SK-N-SH (cell line): ENCODE data around the gene PDCD1. TPM values are rescaled to one million over a fixed set of nuclear protein-coding genes. Genes with fewer than 3 reads are reported as not detected.
"Not testable (repeated sequence)": the region's sequence is repeated elsewhere in the genome, so short reads cannot be mapped to it uniquely, and the experiment has no call there.

Experiments
- CTCF ChIA-PET: fragments of 300-600, 350-600 bp; formaldehyde crosslinking; extraction: SDS; loops from one replicate; lab custom pipeline; 2021; lab: Yijun Ruan, JAX
- POLR2A ChIA-PET: fragments of 350-600 bp; sonication (Branson Sonifier 250); formaldehyde crosslinking; extraction: SDS; loops from one replicate; lab custom pipeline; 2020; ENCODE audit warnings: antibody characterized with exemption, inconsistent platforms; lab: Yijun Ruan, JAX
- DNase-seq: peaks from one replicate; pipeline ENCODE4 v3.0.0; 2012
- H2AFZ ChIP-seq: fragments of 200-600 bp; sonication (generic); 2 replicates; pipeline ENCODE4 v1.8.1; 2016; ENCODE audit warnings: antibody characterized with exemption, mild to moderate bottlenecking, low read depth
- H3F3A ChIP-seq: fragments of 200-600 bp; sonication (generic); replicated peaks from 2 replicates; pipeline ENCODE3; 2016; ENCODE audit warnings: antibody characterized with exemption, mild to moderate bottlenecking; ENCODE audit not compliant: insufficient read depth
- H3K27ac ChIP-seq, 2 experiments: fragments of 200-500 bp in 1 of 2; fragments of 200-600 bp in 1 of 2; sonication (Bioruptor generic) in 1 of 2; sonication (generic), shearing (Covaris generic) in 1 of 2; 2 replicates each; pipeline versions ENCODE4 v1.5.1 to v1.6.1; 2014 to 2016; ENCODE audit warnings: low read depth in 2 of 2, inconsistent platforms in 1 of 2, low read length in 1 of 2, mild to moderate bottlenecking in 1 of 2, mixed read lengths in 1 of 2
- H3K27me3 ChIP-seq: fragments of 200-600 bp; sonication (generic), shearing (Covaris generic); 2 replicates; pipeline ENCODE4 v1.6.1; 2016; ENCODE audit warnings: mixed run types; ENCODE audit not compliant: insufficient read depth
- H3K36me3 ChIP-seq, 2 experiments: fragments of 200-500 bp in 1 of 2; fragments of 200-600 bp in 1 of 2; sonication (Bioruptor generic) in 1 of 2; sonication (generic) in 1 of 2; replicated peaks in 1 of 2; 2 replicates each; pipeline versions ENCODE3 to v1.5.1; 2014 to 2016; ENCODE audit warnings: low read length in 1 of 2, mild to moderate bottlenecking in 1 of 2; ENCODE audit not compliant: insufficient read depth in 2 of 2, control insufficient read depth in 1 of 2
- H3K4me1 ChIP-seq, 2 experiments: fragments of 200-500 bp in 1 of 2; fragments of 200-600 bp in 1 of 2; sonication (Bioruptor generic) in 1 of 2; sonication (generic), shearing (Covaris generic) in 1 of 2; 2 replicates each; pipeline versions ENCODE4 v1.5.1 to v1.6.1; 2014 to 2016; ENCODE audit warnings: low read depth in 1 of 2, low read length in 1 of 2, mixed run types in 1 of 2; ENCODE audit not compliant: insufficient read depth in 2 of 2, control insufficient read depth in 1 of 2
- H3K4me2 ChIP-seq: fragments of 200-600 bp; sonication (generic), shearing (Covaris generic); 2 replicates; pipeline ENCODE4 v1.6.1; 2017; ENCODE audit warnings: mixed run types
- H3K4me3 ChIP-seq, 2 experiments: fragments of 200-500 bp in 1 of 2; fragments of 200-600 bp in 1 of 2; sonication (Bioruptor generic) in 1 of 2; sonication (generic), shearing (Covaris generic) in 1 of 2; 2 replicates each; pipeline versions ENCODE4 v1.5.1 to v1.8.1; 2014 to 2016; ENCODE audit warnings: low read depth in 2 of 2, inconsistent platforms in 1 of 2, low read length in 1 of 2, mild to moderate bottlenecking in 1 of 2, mixed read lengths in 1 of 2, moderate library complexity in 1 of 2
- H3K79me2 ChIP-seq: fragments of 200-600 bp; sonication (generic); 2 replicates; pipeline ENCODE4 v1.8.1; 2017; ENCODE audit warnings: mild to moderate bottlenecking; ENCODE audit not compliant: insufficient read depth
- H3K9ac ChIP-seq: fragments of 200-600 bp; sonication (generic); 2 replicates; pipeline ENCODE4 v1.6.1; 2017; ENCODE audit warnings: mixed run types
- H3K9me2 ChIP-seq: fragments of 200-600 bp; sonication (generic); 2 replicates; pipeline ENCODE4 v1.6.1; 2017; ENCODE audit warnings: mixed run types
- H3K9me3 ChIP-seq: fragments of 200-600 bp; sonication (generic); 2 replicates; pipeline ENCODE4 v1.6.1; 2017; ENCODE audit warnings: mixed run types, mild to moderate bottlenecking, moderate library complexity
- H4K20me1 ChIP-seq: fragments of 200-600 bp; sonication (generic); 2 replicates; pipeline ENCODE4 v1.6.1; 2017; ENCODE audit warnings: mild to moderate bottlenecking, mixed run types; ENCODE audit not compliant: insufficient read depth
- CHD2 ChIP-seq: fragments of 150-350 bp; IDR thresholded peaks from 2 replicates; pipeline ENCODE4 v1.6.1; 2018; ENCODE audit warnings: low read length; ENCODE audit not compliant: partially characterized antibody
- ELF1 ChIP-seq: IDR thresholded peaks from 2 replicates; pipeline ENCODE4 v1.4.0; 2012
- EZH2phosphoT487 ChIP-seq: fragments of 200-600 bp; sonication (generic); IDR thresholded peaks from 2 replicates; pipeline ENCODE4 v1.6.1; 2017; ENCODE audit warnings: low read depth, mixed run types, mild to moderate bottlenecking, antibody characterized with exemption, moderate library complexity, borderline replicate concordance
- FOSL2 ChIP-seq: IDR thresholded peaks from 2 replicates; pipeline ENCODE4 v1.4.0; 2012; ENCODE audit warnings: low read depth, mild to moderate bottlenecking, moderate library complexity, borderline replicate concordance
- FOXJ3 ChIP-seq: sonication (generic); formaldehyde crosslinking; IDR thresholded peaks from 2 replicates; pipeline ENCODE4 v1.5.1; 2020; ENCODE audit warnings: mild to moderate bottlenecking, missing genetic modification reagents
- FOXM1 ChIP-seq: IDR thresholded peaks from 2 replicates; pipeline ENCODE4 v1.4.0; 2012; ENCODE audit warnings: low read depth, mild to moderate bottlenecking
- NFIC ChIP-seq: IDR thresholded peaks from 2 replicates; pipeline ENCODE4 v1.4.0; 2012; ENCODE audit warnings: borderline replicate concordance
- WGBS: methylation state at CpG from one replicate; pipeline ENCODE4 v1.1.6; 2017; ENCODE audit warnings: low lambda C conversion rate; 5-methylcytosine and 5-hydroxymethylcytosine counted together
- polyA plus RNA-seq, 3 experiments: library from polyadenylated mRNA; depleted of rRNA; stranded (reverse); fragments of >200 nt; gene quantifications; 2 replicates each; pipeline ENCODE4 v1.2.3, GENCODE V29; 2012
- TF ChIP-seq, protein P1 (sequence below): fragments of 150-350 bp; IDR thresholded peaks from 2 replicates; pipeline ENCODE4 v1.6.1; 2016; ENCODE audit warnings: mild to moderate bottlenecking, low read depth, low read length

Gene PDCD1
- not detected in 2 replicates for polyA plus RNA-seq (2012; rRNA removed)
- not detected in 2 replicates for polyA plus RNA-seq (2012; cell fraction: cytosol; rRNA removed)
- polyA plus RNA-seq (2012; cell fraction: nucleus; rRNA removed) = not detected in 2 replicates

GRCh38 chr2:241858206-241859016, at the start of gene PDCD1:
PDCD1 (minus strand) TSS chr2:241858894; CDS start chr2:241858838, 56 bp downstream.
- peak; percentile 55 for DNase-seq
- H3K36me3 ChIP-seq = no peaks in the 10 kb centered on the region
- no peaks in the 10 kb centered on the region for H3F3A ChIP-seq
- H3K9ac ChIP-seq = no peak within 1 kb of the TSS
- 76% methylated on average over 17 of the region's 28 CpGs for WGBS
- H3K27me3 ChIP-seq = no peaks in the 10 kb centered on the region
- H4K20me1 ChIP-seq = no peaks in the 10 kb centered on the region
- H3K9me2 ChIP-seq = no peaks in the 10 kb centered on the region
- H2AFZ ChIP-seq = no peak within 1 kb of the TSS
- ChIA-PET POLR2A (no interaction called here), CTCF (no interaction called here)
- no peaks in the 10 kb centered on the region for H3K79me2 ChIP-seq
- no peaks in the 10 kb centered on the region for H3K9me3 ChIP-seq
- TF ChIP-seq FOSL2 = no peak
- TF ChIP-seq CHD2 = no peak
- TF ChIP-seq ELF1 = no peak
- no peak for TF ChIP-seq NFIC
- TF ChIP-seq, protein P1, sequence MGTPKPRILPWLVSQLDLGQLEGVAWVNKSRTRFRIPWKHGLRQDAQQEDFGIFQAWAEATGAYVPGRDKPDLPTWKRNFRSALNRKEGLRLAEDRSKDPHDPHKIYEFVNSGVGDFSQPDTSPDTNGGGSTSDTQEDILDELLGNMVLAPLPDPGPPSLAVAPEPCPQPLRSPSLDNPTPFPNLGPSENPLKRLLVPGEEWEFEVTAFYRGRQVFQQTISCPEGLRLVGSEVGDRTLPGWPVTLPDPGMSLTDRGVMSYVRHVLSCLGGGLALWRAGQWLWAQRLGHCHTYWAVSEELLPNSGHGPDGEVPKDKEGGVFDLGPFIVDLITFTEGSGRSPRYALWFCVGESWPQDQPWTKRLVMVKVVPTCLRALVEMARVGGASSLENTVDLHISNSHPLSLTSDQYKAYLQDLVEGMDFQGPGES = no peak
- TF ChIP-seq FOXM1 = no peak
- no peak for TF ChIP-seq EZH2phosphoT487
- no peak for TF ChIP-seq FOXJ3 (CRISPR knock-in tag)
- TF ChIP-seq, all 33 proteins: peak for 0
- Histone ChIP-seq H3K4me3 (no peak within 1 kb of the TSS), H3K4me2 (no peak within 1 kb of the TSS), H3K27ac (no peak within 1 kb of the TSS), H3K4me1 (peaks cover 12 to 19% of the 10 kb centered on the region in 2 experiments; a peak in 3 of 4 replicates)

- H2AFZ ChIP-seq, H3F3A ChIP-seq, H3K9me3 ChIP-seq, DNase-seq, H3K4me3 ChIP-seq, H3K9ac ChIP-seq, H3K9me2 ChIP-seq, H3K4me1 ChIP-seq, H3K36me3 ChIP-seq, H3K27me3 ChIP-seq, CTCF ChIA-PET, H3K79me2 ChIP-seq, H3K4me2 ChIP-seq, H4K20me1 ChIP-seq, H3K27ac ChIP-seq, POLR2A ChIA-PET: not testable (repeated sequence)
- 84% methylated on average over 7 of the region's 7 CpGs for WGBS
Measured at GRCh38 chr2:241907831-241908230, 49.1 kb upstream of the PDCD1 start.
